GM12873 (cell line): ENCODE data around the gene SLC47A1.

Experiments used
- CTCF ChIP-seq: IDR thresholded peaks from 2 replicates; pipeline ENCODE4 v1.5.1; 2012; ENCODE audit warnings: low read depth, mild to moderate bottlenecking, moderate library complexity, low read length, control low read depth; ENCODE audit not compliant: insufficient read depth; ENCODE audit errors: missing control alignments

The SLC47A1 gene

GRCh38 chr17:19583871-19584270, 50.2 kb downstream of the SLC47A1 start:
- no peak for TF ChIP-seq CTCF

GRCh38 chr17:19590451-19590850, 56.8 kb downstream of the SLC47A1 start:
- TF ChIP-seq CTCF, result no peak

GRCh38 chr17:19590912-19591551, 57.4 kb downstream of the SLC47A1 start:
- TF ChIP-seq CTCF, result no peak

DNA sequence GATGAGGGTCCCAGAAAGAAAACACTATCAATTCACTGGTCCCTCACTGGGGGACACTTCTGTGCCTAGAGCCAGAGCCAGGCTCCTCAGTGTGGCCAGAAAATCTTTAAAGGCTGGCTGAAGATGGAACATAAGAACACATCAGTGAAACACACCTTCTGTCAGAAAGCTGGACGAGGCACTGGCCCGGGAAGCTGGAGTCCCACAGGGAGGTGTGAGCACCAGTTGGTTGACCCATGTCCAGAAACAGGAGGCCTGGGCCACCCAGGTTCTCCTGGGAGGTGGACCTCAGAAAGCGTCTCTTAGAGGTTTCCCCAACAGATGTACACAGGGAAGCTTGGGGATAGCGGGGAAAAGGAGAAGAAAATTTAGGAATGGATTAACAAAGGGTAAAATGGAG, 58.7 kb downstream of the SLC47A1 start:
- no peak for TF ChIP-seq CTCF

DNA sequence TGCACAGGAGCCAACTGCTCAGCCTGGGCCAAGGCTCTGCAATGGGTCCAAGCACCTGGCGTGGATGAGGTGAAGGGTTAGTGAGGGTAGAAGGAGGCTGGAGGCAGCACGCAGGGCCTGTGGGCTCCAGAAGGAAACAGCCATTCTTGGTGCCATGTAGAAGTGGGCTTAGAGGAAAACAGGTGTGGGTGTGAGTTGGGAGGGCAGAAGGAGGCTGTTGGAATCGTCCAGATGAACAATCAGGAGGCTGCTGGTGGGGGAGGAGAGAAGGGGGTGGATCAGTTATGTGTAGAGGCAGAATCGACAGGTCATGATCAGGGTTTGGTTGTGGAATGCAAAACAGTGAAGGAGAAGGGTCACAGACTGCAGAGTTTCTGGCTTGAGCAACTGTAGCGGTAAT, 63.2 kb downstream of the SLC47A1 start:
- no peak for TF ChIP-seq CTCF

- no peak for TF ChIP-seq CTCF
Observed at GRCh38 chr17:19610311-19610710, 76.7 kb downstream of the SLC47A1 start.

GRCh38 chr17:19610879-19611278, 77.2 kb downstream of the SLC47A1 start:
- TF ChIP-seq CTCF, result no peak
